ENCODE results near the gene IFT88.

The IFT88 gene

GRCh38 chr13:20664351-20664750, 97.4 kb downstream of the IFT88 start:
- TF ChIP-seq ESRRG (CRISPR knock-in tag; IDR thresholded peaks at IDR 0.05): no peak
- no peak for TF ChIP-seq PATZ1 (CRISPR knock-in tag; IDR thresholded peaks at IDR 0.05; ENCODE audit: borderline replicate concordance)
- no peak for TF ChIP-seq GLIS3 (CRISPR knock-in tag; IDR thresholded peaks at IDR 0.05)
- TF ChIP-seq ZNF70 (CRISPR knock-in tag; IDR thresholded peaks at IDR 0.05): no peak
- no peak for TF ChIP-seq ARNTL (CRISPR knock-in tag; IDR thresholded peaks at IDR 0.05; ENCODE audit: borderline replicate concordance, low read depth)
- no peak for TF ChIP-seq POU6F1 (CRISPR knock-in tag; IDR thresholded peaks at IDR 0.05; ENCODE audit: borderline replicate concordance, low read depth)
- TF ChIP-seq TCF4 (CRISPR knock-in tag; IDR thresholded peaks at IDR 0.05; ENCODE audit: borderline replicate concordance): no peak
- no peak for TF ChIP-seq TOX (CRISPR knock-in tag; IDR thresholded peaks at IDR 0.05; ENCODE audit: borderline replicate concordance)
- no peak for TF ChIP-seq ISL1 (CRISPR knock-in tag; IDR thresholded peaks at IDR 0.05)
- no peak for TF ChIP-seq TSHZ2 (CRISPR knock-in tag; IDR thresholded peaks at IDR 0.05)
- TF ChIP-seq ZC3H10 (CRISPR knock-in tag; IDR thresholded peaks at IDR 0.05): no peak
- no peak for ATAC-seq

GRCh38 chr13:20666948-20667347, 100.0 kb downstream of the IFT88 start:
- no peak for ATAC-seq
- TF ChIP-seq PPARA (CRISPR knock-in tag; IDR thresholded peaks at IDR 0.05; ENCODE audit: borderline replicate concordance) (no peak), ARNTL (CRISPR knock-in tag; IDR thresholded peaks at IDR 0.05; ENCODE audit: borderline replicate concordance, low read depth) (no peak), TOX (CRISPR knock-in tag; IDR thresholded peaks at IDR 0.05; ENCODE audit: borderline replicate concordance) (no peak), GLIS3 (CRISPR knock-in tag; IDR thresholded peaks at IDR 0.05) (no peak), ZFP30 (CRISPR knock-in tag; IDR thresholded peaks at IDR 0.05) (no peak), POU6F1 (CRISPR knock-in tag; IDR thresholded peaks at IDR 0.05; ENCODE audit: borderline replicate concordance, low read depth) (no peak), BACH2 (CRISPR knock-in tag; IDR thresholded peaks at IDR 0.05; ENCODE audit: borderline replicate concordance) (no peak), RARB (CRISPR knock-in tag; IDR thresholded peaks at IDR 0.05) (no peak), CREB5 (CRISPR knock-in tag; IDR thresholded peaks at IDR 0.05; ENCODE audit: low read depth) (no peak), SNAI2 (CRISPR knock-in tag; IDR thresholded peaks at IDR 0.05) (no peak), ZC3H10 (CRISPR knock-in tag; IDR thresholded peaks at IDR 0.05) (no peak), ZFP3 (CRISPR knock-in tag; IDR thresholded peaks at IDR 0.05) (no peak), ZNF8 (CRISPR knock-in tag; IDR thresholded peaks at IDR 0.05) (no peak), ZNF70 (CRISPR knock-in tag; IDR thresholded peaks at IDR 0.05) (no peak)

- ATAC-seq: no peak
- TF ChIP-seq BACH2 (CRISPR knock-in tag; IDR thresholded peaks at IDR 0.05; ENCODE audit: borderline replicate concordance): no peak
- TF ChIP-seq CREB5 (CRISPR knock-in tag; IDR thresholded peaks at IDR 0.05; ENCODE audit: low read depth): no peak
- no peak for TF ChIP-seq GLIS3 (CRISPR knock-in tag; IDR thresholded peaks at IDR 0.05)
- no peak for TF ChIP-seq PPARA (CRISPR knock-in tag; IDR thresholded peaks at IDR 0.05; ENCODE audit: borderline replicate concordance)
- no peak for TF ChIP-seq SNAI2 (CRISPR knock-in tag; IDR thresholded peaks at IDR 0.05)
- no peak for TF ChIP-seq ESRRG (CRISPR knock-in tag; IDR thresholded peaks at IDR 0.05)
- no peak for TF ChIP-seq ZNF565 (CRISPR knock-in tag; conservative IDR thresholded peaks at IDR 0.05; ENCODE audit: low read depth)
- no peak for TF ChIP-seq POU6F1 (CRISPR knock-in tag; IDR thresholded peaks at IDR 0.05; ENCODE audit: borderline replicate concordance, low read depth)
- no peak for TF ChIP-seq OSR1 (CRISPR knock-in tag; IDR thresholded peaks at IDR 0.05)
- TF ChIP-seq ZNF70 (CRISPR knock-in tag; IDR thresholded peaks at IDR 0.05): no peak
- TF ChIP-seq ISL1 (CRISPR knock-in tag; IDR thresholded peaks at IDR 0.05): no peak
- no peak for TF ChIP-seq CSDC2 (CRISPR knock-in tag; IDR thresholded peaks at IDR 0.05)
Measured at GRCh38 chr13:20667857-20668437, 101.0 kb downstream of the IFT88 start.
